HG03354 (cell line): ENCODE data around the gene NR0B2.
A peak's percentile ranks its signal among the peaks of the same experiment; 100 is the strongest.
"Not testable (repeated sequence)": the region's sequence is repeated elsewhere in the genome, so short reads cannot be mapped to it uniquely, and the experiment has no call there.

ENCODE experiments used
- ATAC-seq: cut with Tn5 transposase; IDR thresholded peaks from one replicate; pipeline ENCODE4 v1.9.1; 2021; ENCODE audit warnings: mild to moderate bottlenecking; ENCODE audit not compliant: unreplicated experiment, poor library complexity, severe bottlenecking

Gene NR0B2

GRCh38 chr1:26897351-26897750, 16.4 kb downstream of the NR0B2 start:
- no peak for ATAC-seq

DNA sequence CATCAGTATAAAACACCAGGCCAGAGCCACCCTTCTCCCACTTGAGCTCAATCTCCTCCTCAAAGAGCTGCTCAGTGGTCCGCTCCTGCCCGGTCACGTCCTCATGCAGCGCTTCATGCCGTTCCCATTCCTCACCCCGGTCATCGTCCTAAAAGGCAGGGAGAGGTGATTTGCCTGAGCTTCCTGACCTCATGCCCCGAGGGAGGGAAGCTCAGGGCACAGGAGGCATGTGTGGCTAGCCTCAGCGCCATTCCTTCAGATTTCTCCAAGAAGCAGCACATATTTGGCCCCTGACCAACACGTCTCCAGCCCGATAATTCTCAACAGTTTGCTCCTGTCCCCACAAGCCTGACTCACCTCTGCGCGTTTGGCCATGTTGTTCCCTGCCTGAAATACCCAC, 19.5 kb downstream of the NR0B2 start:
- no peak for ATAC-seq

- peak; percentile 32 for ATAC-seq
These were observed 23.3 kb downstream of the NR0B2 start for GRCh38 chr1:26890467-26890796.

DNA sequence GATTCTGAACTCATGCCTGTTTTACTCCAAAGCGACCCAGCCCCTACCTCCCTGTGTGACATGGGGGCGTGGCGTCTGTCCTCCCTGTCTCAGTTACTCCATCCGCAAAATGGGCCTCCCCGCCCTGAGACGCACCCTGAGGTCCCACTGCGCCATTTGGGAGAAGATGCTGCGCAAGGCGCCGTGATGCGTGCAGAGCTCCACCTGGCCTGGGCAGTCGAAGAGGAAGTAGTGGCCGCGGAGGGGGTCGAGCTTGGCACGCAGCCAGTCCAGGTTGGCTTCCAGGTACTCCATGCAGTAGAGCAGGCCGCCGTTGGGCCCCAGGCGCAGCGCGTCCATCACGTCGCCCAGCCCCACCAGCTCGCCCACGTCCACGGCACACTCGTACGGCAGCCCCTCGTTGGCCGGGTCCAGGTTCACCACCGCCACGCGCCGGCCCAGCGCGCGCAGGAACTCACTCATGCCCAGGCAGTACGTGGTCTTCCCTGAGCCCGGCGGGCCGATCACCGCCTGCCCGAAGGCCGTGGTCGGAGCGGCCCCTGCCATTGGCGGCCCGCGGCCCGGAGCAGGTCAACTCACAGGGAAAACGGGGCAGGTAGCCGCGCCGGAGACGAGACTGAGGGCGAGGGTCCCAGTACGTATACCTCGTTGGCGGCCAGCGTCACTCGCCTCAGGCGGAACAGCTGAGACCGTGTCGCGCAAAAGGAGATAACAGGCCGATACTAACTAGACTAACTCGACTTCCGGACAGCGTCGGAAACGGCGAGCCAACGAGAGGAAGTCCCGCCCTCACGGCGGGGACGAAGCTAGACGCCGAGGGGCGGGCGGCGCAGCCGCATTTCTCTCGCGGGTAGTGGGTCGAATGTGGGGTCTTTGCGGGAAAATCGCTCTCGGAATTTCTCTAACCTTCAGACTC, 24.0 kb downstream of the NR0B2 start, which contains the start of gene GPN2:
TSS of gene GPN2 (minus strand) at position 733 of the 916 bp plus-strand sequence. CDS start at position 546, 187 bp downstream.
- ATAC-seq, result peak; percentile 90

- ATAC-seq, result no peak
These were observed 25.5 kb downstream of the NR0B2 start for GRCh38 chr1:26888231-26888630.

- no peak for ATAC-seq
These were observed 26.6 kb downstream of the NR0B2 start for GRCh38 chr1:26887125-26887524.

GRCh38 chr1:26882696-26883463, 30.9 kb downstream of the NR0B2 start:
- ATAC-seq, result no peak

DNA sequence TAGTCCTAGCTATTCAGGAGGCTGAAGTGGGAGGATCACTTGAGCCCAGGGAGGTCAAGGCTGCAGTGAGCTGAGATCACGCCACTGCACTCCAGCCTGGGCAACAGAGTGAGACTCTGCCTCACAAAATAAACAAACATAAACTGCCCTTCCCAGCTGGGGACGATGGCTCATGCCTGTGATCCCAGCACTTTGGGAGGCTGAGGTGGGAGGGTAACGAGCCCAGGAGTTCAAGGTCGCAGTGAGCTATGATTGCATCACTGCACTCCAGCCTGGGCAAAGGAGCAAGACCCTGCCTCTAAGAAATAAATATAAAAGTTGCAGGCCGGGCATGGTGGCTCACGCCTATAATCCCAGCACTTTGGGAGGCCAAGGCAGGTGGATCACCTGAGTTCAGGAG, 32.2 kb downstream of the NR0B2 start:
- ATAC-seq, result not testable (repeated sequence)

DNA sequence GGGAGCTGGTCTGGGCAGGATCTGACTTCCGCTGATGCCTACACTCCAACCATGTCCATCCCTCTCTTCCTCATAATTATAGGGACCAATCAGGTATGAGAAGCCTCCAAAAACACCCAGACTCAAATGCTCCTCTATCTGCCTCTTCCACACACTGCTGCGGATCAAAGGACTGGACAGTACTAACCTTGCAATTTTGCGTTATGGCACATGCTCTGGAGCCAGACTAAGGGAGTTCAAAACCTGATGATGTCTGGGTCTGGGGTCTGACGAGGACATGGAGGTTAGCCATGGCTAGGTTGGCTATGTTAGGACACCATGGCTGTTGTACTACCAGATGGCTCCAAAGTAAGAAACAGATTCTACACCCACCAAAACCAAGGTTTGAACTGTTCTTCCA, 34.0 kb downstream of the NR0B2 start:
- ATAC-seq, result no peak

DNA sequence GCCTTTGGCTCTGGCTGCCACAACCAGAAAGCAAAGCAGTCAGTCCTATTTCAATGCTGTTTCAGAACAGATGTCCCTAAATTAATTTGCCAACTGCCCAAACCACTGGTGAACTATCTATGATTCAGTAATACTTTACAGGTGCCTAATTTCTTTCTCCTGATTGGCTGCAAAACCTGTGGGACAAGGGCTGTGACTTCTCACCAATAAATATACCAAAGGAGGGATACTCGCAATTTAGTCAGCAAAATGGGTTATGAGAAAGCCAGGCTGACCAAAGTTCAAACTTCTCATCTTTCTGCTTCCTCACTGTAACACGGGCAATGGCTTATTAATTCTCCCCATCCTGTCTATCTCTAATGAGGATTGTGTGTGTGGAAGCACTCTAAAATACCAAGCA, 36.4 kb downstream of the NR0B2 start:
- ATAC-seq, result no peak

- no peak for ATAC-seq
These were observed 38.9 kb downstream of the NR0B2 start for GRCh38 chr1:26874896-26875295.

GRCh38 chr1:26873097-26873496, 40.7 kb downstream of the NR0B2 start:
- ATAC-seq, result not testable (repeated sequence)

GRCh38 chr1:26864610-26865480, 48.9 kb downstream of the NR0B2 start:
- peak; percentile 92 for ATAC-seq

DNA sequence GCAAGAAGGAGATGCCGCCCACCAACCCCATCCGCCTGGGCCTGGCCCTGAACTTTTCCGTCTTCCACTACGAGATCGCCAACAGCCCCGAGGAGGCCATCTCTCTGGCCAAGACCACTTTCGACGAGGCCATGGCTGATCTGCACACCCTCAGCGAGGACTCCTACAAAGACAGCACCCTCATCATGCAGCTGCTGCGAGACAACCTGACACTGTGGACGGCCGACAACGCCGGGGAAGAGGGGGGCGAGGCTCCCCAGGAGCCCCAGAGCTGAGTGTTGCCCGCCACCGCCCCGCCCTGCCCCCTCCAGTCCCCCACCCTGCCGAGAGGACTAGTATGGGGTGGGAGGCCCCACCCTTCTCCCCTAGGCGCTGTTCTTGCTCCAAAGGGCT, 50.1 kb downstream of the NR0B2 start:
- no peak for ATAC-seq

DNA sequence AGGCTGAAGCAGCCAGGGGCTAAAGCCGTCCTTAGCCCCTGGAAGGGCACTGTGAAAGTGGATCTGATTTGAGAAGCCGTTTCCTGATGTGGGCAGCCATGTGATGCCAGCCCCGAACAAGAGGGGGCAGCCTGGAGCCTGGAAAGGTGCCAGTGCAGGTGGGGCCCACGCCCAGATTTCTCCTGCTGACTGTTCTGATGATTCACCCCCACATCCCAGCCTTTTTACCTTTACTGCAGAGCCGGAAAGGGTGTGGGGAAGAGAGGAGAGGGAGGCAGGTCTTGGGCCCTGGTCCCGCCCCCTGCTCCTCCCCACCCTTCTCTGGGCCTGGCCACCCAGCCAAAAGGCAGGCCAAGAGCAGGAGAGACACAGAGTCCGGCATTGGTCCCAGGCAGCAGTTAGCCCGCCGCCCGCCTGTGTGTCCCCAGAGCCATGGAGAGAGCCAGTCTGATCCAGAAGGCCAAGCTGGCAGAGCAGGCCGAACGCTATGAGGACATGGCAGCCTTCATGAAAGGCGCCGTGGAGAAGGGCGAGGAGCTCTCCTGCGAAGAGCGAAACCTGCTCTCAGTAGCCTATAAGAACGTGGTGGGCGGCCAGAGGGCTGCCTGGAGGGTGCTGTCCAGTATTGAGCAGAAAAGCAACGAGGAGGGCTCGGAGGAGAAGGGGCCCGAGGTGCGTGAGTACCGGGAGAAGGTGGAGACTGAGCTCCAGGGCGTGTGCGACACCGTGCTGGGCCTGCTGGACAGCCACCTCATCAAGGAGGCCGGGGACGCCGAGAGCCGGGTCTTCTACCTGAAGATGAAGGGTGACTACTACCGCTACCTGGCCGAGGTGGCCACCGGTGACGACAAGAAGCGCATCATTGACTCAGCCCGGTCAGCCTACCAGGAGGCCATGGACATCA, 50.7 kb downstream of the NR0B2 start, which contains the start of gene SFN:
TSS of gene SFN (plus strand) at position 369 of the 904 bp plus-strand sequence. CDS start at position 433, 64 bp downstream.
- no peak for ATAC-seq

DNA sequence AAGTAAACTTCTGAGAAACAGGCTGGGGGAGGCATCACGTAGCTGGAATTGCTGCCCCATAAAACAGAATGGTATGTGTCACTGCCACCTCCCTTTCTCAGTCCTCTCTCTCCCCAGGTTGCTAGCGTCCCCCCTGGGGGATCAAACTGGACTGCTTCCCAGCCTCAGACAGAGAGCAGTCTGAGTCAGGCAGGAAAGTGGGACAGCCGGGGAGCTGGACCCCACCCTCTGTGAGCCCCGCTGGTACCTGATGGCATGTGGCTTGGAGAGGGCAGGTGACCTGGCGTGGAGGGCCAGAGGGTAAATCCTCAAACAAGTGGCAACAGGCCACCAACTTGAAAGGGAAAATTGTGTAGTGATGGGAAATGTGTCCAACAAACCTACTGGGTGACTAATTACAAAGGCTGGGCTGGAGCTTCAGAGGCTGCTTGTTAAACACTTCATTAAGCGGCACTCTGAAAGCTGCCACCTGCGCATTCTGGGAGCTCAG, 51.8 kb downstream of the NR0B2 start:
- no peak for ATAC-seq
